ENCODE results near the gene SLC8B1. TPM values are rescaled to one million over a fixed set of nuclear protein-coding genes. Genes with fewer than 3 reads are reported as not detected.
"Not testable (repeated sequence)": the region's sequence is repeated elsewhere in the genome, so short reads cannot be mapped to it uniquely, and the experiment has no call there.

SLC8B1 gene
- total RNA-seq, 1 donor from 2014 or later = 34.3 TPM

GRCh38 chr12:113359133-113359938, 24.4 kb upstream of the SLC8B1 start:
- intact Hi-C loops (cut with DNase I) = no loop called here
- DNase-seq (ENCODE audit: low spot score) = peak; percentile 67
- ATAC-seq = peak; percentile 23

GRCh38 chr12:113358381-113359132, 23.6 kb upstream of the SLC8B1 start, which contains the start of gene PLBD2:
PLBD2 (plus strand) TSS chr12:113358587; CDS start chr12:113358601, 14 bp downstream.
- ATAC-seq = peak; percentile 97
- DNase-seq (ENCODE audit: low spot score) = peak; percentile 96
- intact Hi-C loops (cut with DNase I) = no loop called here

GRCh38 chr12:113354192-113354591, 19.3 kb upstream of the SLC8B1 start:
- intact Hi-C loops (cut with DNase I); ATAC-seq; DNase-seq (ENCODE audit: low spot score): not testable (repeated sequence)

GRCh38 chr12:113351089-113351488, 16.2 kb upstream of the SLC8B1 start:
- DNase-seq (ENCODE audit: low spot score) (no peak), ATAC-seq (no peak)
- intact Hi-C loops (cut with DNase I) = no loop called here

- no peak for DNase-seq (ENCODE audit: low spot score)
- no peak for ATAC-seq
- intact Hi-C loops (cut with DNase I) = no loop called here
Observed at GRCh38 chr12:113348849-113349536, 14.1 kb upstream of the SLC8B1 start.

- ATAC-seq (no peak), DNase-seq (ENCODE audit: low spot score) (no peak)
- intact Hi-C loops (cut with DNase I) = no loop called here
Observed at GRCh38 chr12:113347892-113348291, 13.0 kb upstream of the SLC8B1 start.

GRCh38 chr12:113347107-113347506, 12.2 kb upstream of the SLC8B1 start:
- intact Hi-C loops (cut with DNase I) = no loop called here
- ATAC-seq = no peak
- no peak for DNase-seq (ENCODE audit: low spot score)

- intact Hi-C loops (cut with DNase I) = no loop called here
- DNase-seq (ENCODE audit: low spot score) (no peak), ATAC-seq (no peak)
Observed at GRCh38 chr12:113346353-113346752, 11.4 kb upstream of the SLC8B1 start.

- ATAC-seq = no peak
- intact Hi-C loops (cut with DNase I) = no loop called here
- no peak for DNase-seq (ENCODE audit: low spot score)
Observed at GRCh38 chr12:113345318-113345717, 10.4 kb upstream of the SLC8B1 start.

- DNase-seq (ENCODE audit: low spot score) (no peak), ATAC-seq (no peak)
- intact Hi-C loops (cut with DNase I) = no loop called here
Observed at GRCh38 chr12:113341535-113341934, 6.6 kb upstream of the SLC8B1 start.

- no peak for ATAC-seq
- no peak for DNase-seq (ENCODE audit: low spot score)
- intact Hi-C loops (cut with DNase I) = no loop called here
Observed at GRCh38 chr12:113340061-113340460, 5.2 kb upstream of the SLC8B1 start.

GRCh38 chr12:113339540-113339939, 4.6 kb upstream of the SLC8B1 start:
- intact Hi-C loops (cut with DNase I) = no loop called here
- ATAC-seq = no peak
- no peak for DNase-seq (ENCODE audit: low spot score)

GRCh38 chr12:113333877-113334785, 778 bp downstream of the SLC8B1 start:
- intact Hi-C loops (cut with DNase I) = no loop called here

GRCh38 chr12:113333418-113333750, 1.5 kb downstream of the SLC8B1 start:
- ATAC-seq (no peak), DNase-seq (ENCODE audit: low spot score) (no peak)
- intact Hi-C loops (cut with DNase I) = no loop called here

More at GRCh38 chr12:113333877-113334785, 778 bp downstream of the SLC8B1 start:
- peak; percentile 38 for ATAC-seq
- peak; percentile 70 for DNase-seq (ENCODE audit: low spot score)

- intact Hi-C loops (cut with DNase I) = no loop called here
- DNase-seq (ENCODE audit: low spot score) = no peak
- no peak for ATAC-seq
Observed at GRCh38 chr12:113332688-113333417, 2.1 kb downstream of the SLC8B1 start.

GRCh38 chr12:113330505-113330904, 4.4 kb downstream of the SLC8B1 start:
- intact Hi-C loops (cut with DNase I) = no loop called here
- no peak for DNase-seq (ENCODE audit: low spot score)
- ATAC-seq = no peak

- ATAC-seq (no peak), DNase-seq (ENCODE audit: low spot score) (no peak)
- intact Hi-C loops (cut with DNase I) = no loop called here
Observed at GRCh38 chr12:113329791-113330417, 5.0 kb downstream of the SLC8B1 start.
